Measurements from ENCODE around the gene WDR11. TPM values are rescaled to one million over a fixed set of nuclear protein-coding genes. Genes with fewer than 3 reads are reported as not detected.

WDR11 gene
- total and polyA plus RNA-seq, 2 donors, result 36.9 to 45.2 TPM

- DNase-seq (ENCODE audit: low read depth in 6 of 9, low spot score in 9 of 9), result peak in 5 of 9 donors; percentile 6 to 39 (median 17)
- Histone ChIP-seq H3K36me3 (ENCODE audit: control insufficient read depth in 2 of 2, insufficient read depth in 2 of 2, low read length in 1 of 2) (no peaks in the 10 kb centered on the region), H3K27me3 (ENCODE audit: control insufficient read depth in 2 of 2, insufficient read depth in 1 of 2, low read length in 1 of 2) (peaks cover 22 to 29% of the 10 kb centered on the region in 2 donors), H3K27ac (ENCODE audit: low read depth in 1 of 2, low read length in 1 of 2) (no peak overlapping the region), H3K4me1 (ENCODE audit: control insufficient read depth in 2 of 2, insufficient read depth in 2 of 2, low read length in 2 of 2) (peaks cover 0 to 7% of the 10 kb centered on the region in 2 donors), H3K4me3 (ENCODE audit: low read length in 2 of 2) (peak overlapping the region in 1 of 2 donors; percentile 30), H3K9me3 (ENCODE audit: control insufficient read depth in 2 of 2, insufficient read depth in 1 of 2, low read length in 1 of 2) (no peaks in the 10 kb centered on the region)
- WGBS, result 3% methylated on average over 47 of the region's 47 CpGs
Observed at GRCh38 chr10:120948889-120949608, 97.9 kb downstream of the WDR11 start.

GRCh38 chr10:120949609-120950031 is 98.5 kb downstream of the WDR11 start:
- H3K36me3 ChIP-seq (ENCODE audit: control insufficient read depth in 2 of 2, insufficient read depth in 2 of 2, low read length in 1 of 2), result no peaks in the 10 kb centered on the region
- H3K4me1 ChIP-seq (ENCODE audit: control insufficient read depth in 2 of 2, insufficient read depth in 2 of 2, low read length in 2 of 2), result peaks cover 0 to 7% of the 10 kb centered on the region in 2 donors
- H3K9me3 ChIP-seq (ENCODE audit: control insufficient read depth in 2 of 2, insufficient read depth in 1 of 2, low read length in 1 of 2), result no peaks in the 10 kb centered on the region
- 12% methylated on average over 28 of the region's 28 CpGs for WGBS
- no peak overlapping the region for H3K4me3 ChIP-seq (ENCODE audit: low read length in 2 of 2)
- no peak for DNase-seq (ENCODE audit: low read depth in 6 of 9, low spot score in 9 of 9)
- H3K27me3 ChIP-seq (ENCODE audit: control insufficient read depth in 2 of 2, insufficient read depth in 1 of 2, low read length in 1 of 2), result peaks cover 22 to 29% of the 10 kb centered on the region in 2 donors
- H3K27ac ChIP-seq (ENCODE audit: low read depth in 1 of 2, low read length in 1 of 2), result no peak overlapping the region

GRCh38 chr10:120950051-120950561 is 98.9 kb downstream of the WDR11 start:
- 5% methylated on average over 24 of the region's 24 CpGs for WGBS
- Histone ChIP-seq H3K4me3 (ENCODE audit: low read length in 2 of 2) (no peak overlapping the region), H3K27me3 (ENCODE audit: control insufficient read depth in 2 of 2, insufficient read depth in 1 of 2, low read length in 1 of 2) (peaks cover 22 to 29% of the 10 kb centered on the region in 2 donors), H3K36me3 (ENCODE audit: control insufficient read depth in 2 of 2, insufficient read depth in 2 of 2, low read length in 1 of 2) (no peaks in the 10 kb centered on the region), H3K9me3 (ENCODE audit: control insufficient read depth in 2 of 2, insufficient read depth in 1 of 2, low read length in 1 of 2) (no peaks in the 10 kb centered on the region), H3K4me1 (ENCODE audit: control insufficient read depth in 2 of 2, insufficient read depth in 2 of 2, low read length in 2 of 2) (peaks cover 0 to 7% of the 10 kb centered on the region in 2 donors), H3K27ac (ENCODE audit: low read depth in 1 of 2, low read length in 1 of 2) (no peak overlapping the region)
- no peak for DNase-seq (ENCODE audit: low read depth in 6 of 9, low spot score in 9 of 9)

- H3K4me3 ChIP-seq (ENCODE audit: low read length in 2 of 2), result no peak overlapping the region
- H3K27me3 ChIP-seq (ENCODE audit: control insufficient read depth in 2 of 2, insufficient read depth in 1 of 2, low read length in 1 of 2), result peaks cover 22 to 29% of the 10 kb centered on the region in 2 donors
- no peak overlapping the region for H3K27ac ChIP-seq (ENCODE audit: low read depth in 1 of 2, low read length in 1 of 2)
- WGBS, result 88% methylated on average over 5 of the region's 5 CpGs
- H3K36me3 ChIP-seq (ENCODE audit: control insufficient read depth in 2 of 2, insufficient read depth in 2 of 2, low read length in 1 of 2), result no peaks in the 10 kb centered on the region
- DNase-seq (ENCODE audit: low read depth in 6 of 9, low spot score in 9 of 9), result no peak
- no peaks in the 10 kb centered on the region for H3K9me3 ChIP-seq (ENCODE audit: control insufficient read depth in 2 of 2, insufficient read depth in 1 of 2, low read length in 1 of 2)
- H3K4me1 ChIP-seq (ENCODE audit: control insufficient read depth in 2 of 2, insufficient read depth in 2 of 2, low read length in 2 of 2), result peaks cover 0 to 7% of the 10 kb centered on the region in 2 donors
Observed at GRCh38 chr10:120951288-120951687, 100.1 kb downstream of the WDR11 start.

- H3K27ac ChIP-seq (ENCODE audit: low read depth in 1 of 2, low read length in 1 of 2), result no peak overlapping the region
- no peaks in the 10 kb centered on the region for H3K9me3 ChIP-seq (ENCODE audit: control insufficient read depth in 2 of 2, insufficient read depth in 1 of 2, low read length in 1 of 2)
- no peaks in the 10 kb centered on the region for H3K36me3 ChIP-seq (ENCODE audit: control insufficient read depth in 2 of 2, insufficient read depth in 2 of 2, low read length in 1 of 2)
- H3K4me1 ChIP-seq (ENCODE audit: control insufficient read depth in 2 of 2, insufficient read depth in 2 of 2, low read length in 2 of 2), result peaks cover 0 to 7% of the 10 kb centered on the region in 2 donors
- no peak for DNase-seq (ENCODE audit: low read depth in 6 of 9, low spot score in 9 of 9)
- 72% methylated on average over 1 of the region's 1 CpG for WGBS
- peaks cover 22 to 27% of the 10 kb centered on the region in 2 donors for H3K27me3 ChIP-seq (ENCODE audit: control insufficient read depth in 2 of 2, insufficient read depth in 1 of 2, low read length in 1 of 2)
- no peak overlapping the region for H3K4me3 ChIP-seq (ENCODE audit: low read length in 2 of 2)
Observed at GRCh38 chr10:120953897-120954296, 102.7 kb downstream of the WDR11 start.

All from thymus (tissue), 11 donors.